Gastroesophageal sphincter (tissue), 4 donors: ENCODE results near the gene TSPOAP1. TPM values are rescaled to one million over a fixed set of nuclear protein-coding genes. Genes with fewer than 3 reads are reported as not detected.
A peak's percentile ranks its signal among the peaks of the same experiment; 100 is the strongest.

Source experiments
- ATAC-seq: fragments of 150-250 bp; one replicate; pipeline ENCODE4 v1.9.1; 2016; ENCODE audit warnings: mild to moderate bottlenecking, moderate library complexity
- H3K27ac ChIP-seq, 4 donors: fragments of 200-600 bp; sonication (generic) in 3 of 4; 1 replicate in 3 of 4; 2 replicates in 1 of 4; pipeline ENCODE4 v1.5.1; 2016 to 2019
- H3K27me3 ChIP-seq: fragments of 200-600 bp; sonication (generic); one replicate; pipeline ENCODE4 v1.5.1; 2019
- H3K36me3 ChIP-seq, 2 donors: fragments of 200-600 bp; sonication (generic); one replicate each; pipeline ENCODE4 v1.5.1; 2019; ENCODE audit warnings: control low read depth in 1 of 2
- H3K4me1 ChIP-seq, 3 donors: fragments of 200-600 bp; sonication (generic); 1 replicate in 2 of 3; 2 replicates in 1 of 3; pipeline ENCODE4 v1.5.1; 2016 to 2019; ENCODE audit warnings: control low read depth in 2 of 3
- H3K4me3 ChIP-seq, 2 donors: fragments of 200-600 bp; sonication (generic); one replicate each; pipeline ENCODE4 v1.5.1; 2019; ENCODE audit warnings: mild to moderate bottlenecking in 1 of 2, moderate library complexity in 1 of 2
- H3K9me3 ChIP-seq, 3 donors: fragments of 200-600 bp; sonication (generic); one replicate each; pipeline ENCODE4 v1.5.1; 2017 to 2019; ENCODE audit warnings: control low read depth in 2 of 3
- EP300 ChIP-seq: sonication (generic); formaldehyde crosslinking; IDR thresholded peaks from one replicate; pipeline ENCODE4 v1.6.1; 2017; ENCODE audit warnings: antibody characterized with exemption, mild to moderate bottlenecking
- POLR2A ChIP-seq, 2 donors: fragments of 450-650 bp; IDR thresholded peaks; one replicate each; pipeline ENCODE4 v1.6.1; 2017; ENCODE audit warnings: antibody characterized with exemption in 2 of 2, mild to moderate bottlenecking in 2 of 2, moderate library complexity in 1 of 2
- POLR2AphosphoS5 ChIP-seq: sonication (generic); formaldehyde crosslinking; IDR thresholded peaks from one replicate; pipeline ENCODE4 v1.6.1; 2017; ENCODE audit warnings: antibody characterized with exemption
- WGBS, 2 donors: methylation state at CpG; one replicate each; pipeline ENCODE4 v1.1.5; 2018; ENCODE audit warnings: low coverage in 1 of 2; 5-methylcytosine and 5-hydroxymethylcytosine counted together
- total RNA-seq, 4 donors: library from RNA; depleted of rRNA; stranded (reverse); fragments of >200 nt; gene quantifications; one replicate each; pipeline ENCODE4 v1.1.0, GENCODE V29; 2016
- TF ChIP-seq, protein P1 (sequence below), 4 experiments: fragments of 200-600 bp in 2 of 4; fragments of 450-650 bp in 2 of 4; sonication (generic) in 1 of 4; IDR thresholded peaks; one replicate each; pipeline ENCODE4 v1.5.1; 2017 to 2019; ENCODE audit warnings: antibody characterized with exemption in 4 of 4, mild to moderate bottlenecking in 2 of 4, moderate library complexity in 2 of 4

The TSPOAP1 gene
- total RNA-seq, 4 donors from 2014 or later = 7.4 to 44.8 (median 23.0) TPM

DNA sequence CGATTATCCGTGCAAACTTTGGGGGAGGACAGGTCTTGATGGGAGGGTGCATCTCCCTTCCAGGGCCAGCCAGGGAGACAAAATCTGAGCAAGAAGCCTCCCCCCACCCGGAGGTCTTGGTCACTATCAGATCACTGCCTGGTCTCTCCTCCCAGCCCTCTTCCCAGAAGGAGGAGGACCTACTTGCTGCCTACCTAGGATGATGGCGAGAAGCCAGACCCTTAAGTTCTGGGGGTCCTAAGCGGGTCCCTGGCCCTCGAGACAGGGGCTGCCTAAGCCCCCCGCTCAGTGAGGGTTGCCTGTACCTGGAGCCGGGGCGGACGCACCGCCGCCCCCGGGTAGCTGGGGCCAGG is 4.6 kb downstream of the TSPOAP1 start:
- no peaks in the 10 kb centered on the region for H3K27me3 ChIP-seq
- no peaks in the 10 kb centered on the region for H3K9me3 ChIP-seq
- no CpG with 5 or more reads among the region's 13 CpGs for WGBS, 2 donors
- peak overlapping the region; percentile 20 to 79 (median 74) for H3K27ac ChIP-seq
- peak overlapping the region; percentile 60 to 83 for H3K4me3 ChIP-seq
- H3K4me1 ChIP-seq = peaks cover 0 to 39% (median 8%) of the 10 kb centered on the region in 3 donors
- TF ChIP-seq, protein P1, sequence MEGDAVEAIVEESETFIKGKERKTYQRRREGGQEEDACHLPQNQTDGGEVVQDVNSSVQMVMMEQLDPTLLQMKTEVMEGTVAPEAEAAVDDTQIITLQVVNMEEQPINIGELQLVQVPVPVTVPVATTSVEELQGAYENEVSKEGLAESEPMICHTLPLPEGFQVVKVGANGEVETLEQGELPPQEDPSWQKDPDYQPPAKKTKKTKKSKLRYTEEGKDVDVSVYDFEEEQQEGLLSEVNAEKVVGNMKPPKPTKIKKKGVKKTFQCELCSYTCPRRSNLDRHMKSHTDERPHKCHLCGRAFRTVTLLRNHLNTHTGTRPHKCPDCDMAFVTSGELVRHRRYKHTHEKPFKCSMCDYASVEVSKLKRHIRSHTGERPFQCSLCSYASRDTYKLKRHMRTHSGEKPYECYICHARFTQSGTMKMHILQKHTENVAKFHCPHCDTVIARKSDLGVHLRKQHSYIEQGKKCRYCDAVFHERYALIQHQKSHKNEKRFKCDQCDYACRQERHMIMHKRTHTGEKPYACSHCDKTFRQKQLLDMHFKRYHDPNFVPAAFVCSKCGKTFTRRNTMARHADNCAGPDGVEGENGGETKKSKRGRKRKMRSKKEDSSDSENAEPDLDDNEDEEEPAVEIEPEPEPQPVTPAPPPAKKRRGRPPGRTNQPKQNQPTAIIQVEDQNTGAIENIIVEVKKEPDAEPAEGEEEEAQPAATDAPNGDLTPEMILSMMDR (IDR thresholded peaks at IDR 0.05) = no peak
- peak in 1 of 2 donors; percentile 39 for TF ChIP-seq POLR2A (IDR thresholded peaks at IDR 0.05)
- peak; percentile 1 for ATAC-seq
- H3K36me3 ChIP-seq = peaks cover 0 to 34% of the 10 kb centered on the region in 2 donors

DNA sequence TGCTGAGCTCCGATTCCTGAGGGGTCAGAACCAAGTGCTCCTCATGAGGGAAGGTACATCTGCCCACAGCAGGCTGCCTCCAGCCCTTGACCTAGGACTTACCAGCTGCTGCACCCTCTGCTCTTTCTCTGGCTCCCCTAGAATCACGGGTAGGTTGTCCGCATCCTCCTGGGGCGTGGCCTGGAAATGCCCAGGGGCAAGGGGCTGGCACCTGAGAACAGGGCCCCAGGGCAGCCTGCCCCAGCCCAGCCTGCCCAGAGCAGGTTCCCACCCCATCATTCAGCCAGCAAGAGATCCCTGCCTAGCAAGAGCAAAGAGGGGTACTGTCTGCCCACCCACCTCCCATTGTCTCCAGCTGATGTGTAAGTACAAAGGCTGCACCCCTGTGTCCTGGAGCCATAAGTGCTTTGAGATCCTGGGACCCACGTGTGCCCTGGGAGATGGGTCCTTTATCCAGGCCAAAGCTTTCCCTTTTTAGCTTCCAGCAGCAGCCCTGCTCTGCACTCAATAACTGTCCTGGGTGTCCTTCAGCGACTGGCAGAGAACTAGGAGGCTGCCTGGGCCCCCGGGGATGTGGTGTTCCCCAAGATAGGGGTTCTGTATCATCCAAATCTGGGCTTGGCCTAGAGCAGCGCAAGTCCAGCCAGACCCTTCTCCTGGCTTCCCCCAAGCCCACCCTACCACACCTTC is 5.1 kb downstream of the TSPOAP1 start:
- no peaks in the 10 kb centered on the region for H3K27me3 ChIP-seq
- H3K4me3 ChIP-seq = peak overlapping the region; percentile 60 to 83
- H3K27ac ChIP-seq = peak overlapping the region; percentile 20 to 79 (median 74)
- H3K9me3 ChIP-seq = no peaks in the 10 kb centered on the region
- H3K4me1 ChIP-seq = peaks cover 0 to 34% (median 8%) of the 10 kb centered on the region in 3 donors
- no peak for TF ChIP-seq POLR2AphosphoS5
- 67 to 87% methylated on average over 1 to 3 of the region's 8 CpGs for WGBS, 2 donors
- H3K36me3 ChIP-seq = peaks cover 0 to 35% of the 10 kb centered on the region in 2 donors
- no peak for ATAC-seq

DNA sequence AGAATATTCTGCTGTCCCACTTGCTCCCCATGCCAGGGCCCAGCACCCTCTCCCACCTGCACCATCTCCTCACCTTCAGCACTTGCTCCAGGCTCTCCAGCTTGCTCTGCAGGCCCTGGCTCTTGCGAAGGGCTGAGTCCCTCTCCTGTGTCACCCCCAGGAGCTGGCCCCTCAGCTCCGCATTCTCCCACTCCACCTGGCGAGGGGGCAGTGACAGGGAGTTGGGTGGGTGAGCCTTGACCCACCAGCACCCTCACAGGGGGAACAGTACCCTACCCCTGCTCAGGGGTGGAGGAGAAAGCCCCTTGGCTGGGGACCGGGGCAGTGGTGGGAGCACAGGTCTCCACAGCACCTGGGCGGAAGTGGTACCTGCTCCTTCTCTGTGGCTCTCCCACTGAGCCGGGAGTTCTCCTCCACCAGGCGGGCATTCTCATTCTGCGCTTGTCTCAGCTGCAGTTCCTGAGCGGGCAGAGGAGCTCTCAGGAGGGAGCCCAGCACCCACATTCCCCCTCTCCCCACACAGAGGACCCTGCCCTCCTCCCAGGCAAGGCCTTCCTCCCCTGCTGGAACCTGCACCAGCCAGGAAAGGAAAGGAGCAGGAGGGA is 5.9 kb downstream of the TSPOAP1 start:
- no peaks in the 10 kb centered on the region for H3K9me3 ChIP-seq
- no peak for ATAC-seq
- WGBS, 2 donors = no CpG with 5 or more reads among the region's 9 CpGs
- H3K36me3 ChIP-seq = peaks cover 0 to 35% of the 10 kb centered on the region in 2 donors
- no peaks in the 10 kb centered on the region for H3K27me3 ChIP-seq
- no peak overlapping the region for H3K4me3 ChIP-seq
- peaks cover 0 to 29% (median 8%) of the 10 kb centered on the region in 3 donors for H3K4me1 ChIP-seq
- TF ChIP-seq POLR2AphosphoS5 = no peak
- no peak overlapping the region for H3K27ac ChIP-seq

DNA sequence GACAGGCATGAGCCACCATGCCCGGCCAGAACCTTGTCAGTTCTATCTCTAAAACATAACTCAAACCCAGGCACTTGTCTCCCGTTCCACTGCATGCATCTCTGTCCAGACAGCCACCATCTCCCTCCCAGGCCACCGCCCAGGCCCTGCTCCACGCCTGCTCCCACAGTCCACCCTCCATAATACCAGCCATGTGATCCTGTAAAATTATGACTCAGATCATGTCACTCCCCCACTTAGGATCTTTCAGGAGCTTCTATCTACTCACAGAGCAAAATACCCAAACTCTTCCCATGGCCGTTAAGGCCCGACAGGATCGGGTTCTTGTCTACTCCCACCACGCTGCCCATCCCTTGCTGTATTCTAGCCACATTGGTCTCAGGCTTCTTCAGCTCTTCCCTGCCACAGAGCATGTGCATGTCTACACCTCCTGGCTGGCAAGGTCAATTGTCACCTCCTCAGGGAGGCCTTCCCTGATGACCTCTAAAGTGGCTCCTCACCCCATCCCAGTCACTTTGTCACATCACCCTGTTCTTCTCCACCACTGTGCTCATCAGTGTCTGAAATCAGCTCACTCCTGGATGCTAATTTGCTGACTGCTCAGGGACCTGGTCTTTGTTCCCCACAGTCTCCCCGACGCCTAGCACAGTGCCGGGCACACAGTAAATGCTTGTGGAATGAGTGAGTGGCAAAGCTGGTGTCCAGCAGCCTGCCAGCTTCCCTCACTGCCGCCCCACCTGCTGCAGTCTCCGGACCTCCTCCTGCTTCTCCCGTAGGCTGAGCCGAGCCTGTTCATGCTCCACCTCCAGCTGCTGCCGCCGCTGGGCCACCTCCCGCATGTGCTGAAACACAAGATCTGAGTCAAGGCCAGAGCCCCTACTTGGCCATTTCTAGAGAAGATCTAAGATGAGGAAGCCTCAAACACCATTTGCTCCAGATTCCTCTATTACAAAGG is 6.7 kb downstream of the TSPOAP1 start:
- H3K36me3 ChIP-seq = peaks cover 0 to 35% of the 10 kb centered on the region in 2 donors
- no peak for ATAC-seq
- TF ChIP-seq EP300 (no peak), POLR2A (IDR thresholded peaks at IDR 0.05) (no peak), POLR2AphosphoS5 (no peak)
- TF ChIP-seq, protein P1 (IDR thresholded peaks at IDR 0.05) = no peak
- no peak overlapping the region for H3K4me3 ChIP-seq
- H3K4me1 ChIP-seq = peaks cover 0 to 29% (median 8%) of the 10 kb centered on the region in 3 donors
- no peak overlapping the region for H3K27ac ChIP-seq
- WGBS, 2 donors = 91 to 92% methylated on average over 11 to 12 of the region's 18 CpGs
- H3K27me3 ChIP-seq = no peaks in the 10 kb centered on the region
- no peaks in the 10 kb centered on the region for H3K9me3 ChIP-seq

DNA sequence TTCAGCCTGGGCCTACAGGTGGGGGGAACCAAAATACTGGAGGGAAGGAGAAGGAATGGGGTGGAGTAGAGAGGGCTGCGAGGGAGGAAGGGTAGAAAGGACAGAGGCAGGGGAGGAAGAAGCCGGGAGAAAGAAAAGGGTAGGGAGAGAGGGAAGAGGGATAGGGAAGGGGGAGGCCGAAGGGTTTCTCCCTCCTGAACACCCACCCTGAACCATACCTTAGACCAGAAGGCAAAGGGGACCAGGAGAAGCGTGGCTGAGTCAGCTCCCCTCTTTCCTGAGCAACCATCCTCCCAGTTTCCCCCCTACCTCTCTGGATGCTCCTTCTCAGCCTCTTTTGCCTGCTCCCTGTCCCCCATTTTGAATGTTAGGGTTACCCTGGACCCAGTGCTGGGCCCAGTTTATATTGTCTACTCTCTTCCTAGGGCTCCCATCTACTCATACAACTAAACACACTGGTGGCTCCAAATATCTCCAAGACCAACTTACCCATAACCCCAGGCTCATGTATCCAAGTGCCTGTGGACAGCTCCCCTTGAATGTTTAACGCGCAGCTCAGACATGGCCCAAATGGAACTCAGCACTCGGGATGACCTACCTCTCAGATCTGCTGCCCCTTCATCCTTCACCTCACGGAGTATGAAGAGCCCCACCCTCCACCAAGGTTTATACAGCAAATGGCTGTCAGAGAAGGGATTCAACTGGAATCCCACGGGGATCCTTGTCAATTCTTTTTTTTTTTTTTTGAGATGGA is 7.8 kb downstream of the TSPOAP1 start:
- TF ChIP-seq POLR2A (IDR thresholded peaks at IDR 0.05) = no peak
- no peak for TF ChIP-seq EP300
- TF ChIP-seq POLR2AphosphoS5 = no peak
- TF ChIP-seq, protein P1 (IDR thresholded peaks at IDR 0.05) = no peak
- H3K9me3 ChIP-seq = no peaks in the 10 kb centered on the region
- no peaks in the 10 kb centered on the region for H3K27me3 ChIP-seq
- H3K36me3 ChIP-seq = peaks cover 0 to 42% of the 10 kb centered on the region in 2 donors
- H3K4me1 ChIP-seq = peaks cover 0 to 29% (median 8%) of the 10 kb centered on the region in 3 donors
- WGBS, 2 donors = 86 to 95% methylated on average over 5 to 7 of the region's 9 CpGs
- no peak overlapping the region for H3K27ac ChIP-seq
- ATAC-seq = no peak
- no peak overlapping the region for H3K4me3 ChIP-seq
